GM10248 (cell line): ENCODE data around the gene EXPH5.

Source experiments
- CTCF ChIA-PET: fragments of 300-600 bp; sonication (Branson Sonifier 250); formaldehyde crosslinking; extraction: SDS; loops from one replicate; lab custom pipeline; 2021; ENCODE audit warnings: antibody characterized with exemption; lab: Yijun Ruan, JAX
- POLR2A ChIA-PET: fragments of 350-650 bp; sonication (Branson Sonifier 250); formaldehyde crosslinking; extraction: SDS; loops from one replicate; lab custom pipeline; 2020; ENCODE audit warnings: antibody characterized with exemption; lab: Yijun Ruan, JAX
- DNase-seq: peaks from one replicate; pipeline ENCODE4 v3.0.0; 2012; ENCODE audit errors: extremely low spot score
- CTCF ChIP-seq: IDR thresholded peaks from 2 replicates; pipeline ENCODE4 v1.5.1; 2012; ENCODE audit warnings: mild to moderate bottlenecking, low read depth; ENCODE audit errors: extremely low read depth, missing control alignments, control extremely low read depth

EXPH5 gene

DNA sequence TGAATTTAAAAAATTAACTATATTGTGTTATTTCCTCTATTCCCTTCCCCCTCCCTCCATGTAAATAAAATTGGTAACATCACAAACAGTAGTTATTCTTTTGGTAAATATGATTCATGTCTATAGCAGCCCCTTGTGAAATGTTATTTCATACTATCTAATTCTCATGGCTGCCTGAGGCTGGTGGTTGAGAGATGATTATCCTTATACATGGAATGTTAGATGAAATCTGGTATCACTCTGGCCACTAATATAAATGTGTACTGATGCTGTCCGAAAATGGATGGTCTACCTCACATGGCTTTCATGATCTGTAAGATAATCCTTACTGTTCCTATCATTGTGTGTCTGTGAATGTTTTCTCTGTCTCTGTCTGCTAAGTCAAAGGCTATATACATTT, 25.0 kb upstream of the EXPH5 start:
- ChIA-PET POLR2A (no interaction called here), CTCF (interaction anchor here (0.5 to 2.4 kb wide), 2 partner anchors 10 to 13 kb away, joined by 3 to 8 read pairs; no protein-coding TSS in a partner anchor)
- no peak for DNase-seq
- no peak for TF ChIP-seq CTCF

DNA sequence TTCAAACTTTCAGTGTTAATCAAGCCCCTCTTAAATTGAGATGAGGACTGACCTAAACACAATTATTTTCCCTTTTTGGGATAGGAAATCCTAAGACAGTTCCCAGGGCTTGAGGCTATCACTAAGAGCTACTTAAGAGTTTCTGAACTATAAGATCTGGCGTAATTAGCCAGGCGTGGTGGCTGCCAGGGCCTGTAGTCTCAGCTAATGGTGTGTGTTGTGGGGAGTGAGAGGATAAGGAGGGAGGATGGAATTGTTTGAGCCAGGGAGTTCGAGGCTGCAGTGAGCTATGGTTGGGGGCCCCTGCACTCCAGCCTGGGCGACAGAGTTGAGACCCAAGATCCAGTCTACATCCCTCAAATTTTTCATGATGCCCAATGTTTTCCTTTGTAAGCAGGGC, 23.5 kb upstream of the EXPH5 start:
- no peak for DNase-seq
- ChIA-PET CTCF (interaction anchor here (1.2 to 2.4 kb wide), 8 partner anchors 9 to 54 kb away, joined by 3 to 8 read pairs (median 4); partner anchors contain the start of gene EXPH5), POLR2A (no interaction called here)
- TF ChIP-seq CTCF = no peak

DNA sequence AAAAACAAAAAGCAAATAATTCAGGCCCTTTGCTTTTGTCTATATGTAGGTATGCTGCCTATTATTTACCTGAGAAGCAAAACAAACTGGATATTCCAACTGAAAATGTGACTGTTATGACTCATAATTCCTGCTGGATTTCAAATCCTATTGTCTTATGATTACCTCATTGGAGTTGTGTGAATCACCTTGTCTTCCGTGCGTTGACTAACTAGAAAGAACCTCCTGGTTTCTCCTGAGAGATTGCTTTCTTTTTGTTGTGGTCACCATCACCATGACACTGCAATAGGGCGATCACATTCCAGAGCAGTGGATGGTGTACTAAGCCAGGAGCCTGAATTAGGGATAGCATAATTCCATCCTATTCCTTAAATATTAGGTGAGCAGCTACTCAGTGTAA, 23.0 kb upstream of the EXPH5 start:
- CTCF ChIA-PET = interaction anchor here (1.1 to 2.4 kb wide), 9 partner anchors 8 to 53 kb away, joined by 3 to 8 read pairs (median 4); partner anchors contain the start of gene EXPH5
- POLR2A ChIA-PET = no interaction called here

GRCh38 chr11:108614086-108614485, 20.5 kb upstream of the EXPH5 start:
- DNase-seq = no peak
- no peak for TF ChIP-seq CTCF
- POLR2A ChIA-PET = no interaction called here
- CTCF ChIA-PET = interaction anchor here (1.2 to 2.0 kb wide), 2 partner anchors 8 to 17 kb away, joined by 4 to 9 read pairs; no protein-coding TSS in a partner anchor

More for the DNA sequence above, 23.0 kb upstream of the EXPH5 start:
- no peak for DNase-seq
- TF ChIP-seq CTCF = no peak

DNA sequence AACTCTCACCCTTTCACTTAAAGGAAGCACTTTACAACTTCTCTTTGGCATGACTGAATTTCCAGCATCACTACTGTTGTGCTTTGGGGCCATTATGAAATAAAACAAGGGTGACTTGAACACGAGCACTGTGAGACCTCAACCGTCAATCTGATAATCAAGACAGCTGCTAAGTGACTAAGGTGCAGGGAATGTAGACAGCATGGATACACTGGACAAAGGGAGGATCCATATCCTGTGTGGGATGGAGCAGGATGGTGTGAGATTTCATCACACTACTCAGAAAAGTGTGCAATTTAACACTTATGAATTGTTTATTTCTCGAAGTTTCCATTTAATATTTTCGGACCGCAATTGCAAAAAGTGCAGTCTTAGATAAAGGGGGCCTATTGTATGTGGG, 16.1 kb upstream of the EXPH5 start:
- no peak for TF ChIP-seq CTCF
- DNase-seq = no peak
- ChIA-PET CTCF (interaction anchor here (0.8 to 3.4 kb wide), 7 partner anchors 11 to 601 kb away, joined by 3 to 21 read pairs (median 3); partner anchors contain the start of gene CUL5), POLR2A (no interaction called here)

GRCh38 chr11:108608548-108608947, 15.0 kb upstream of the EXPH5 start:
- no peak for TF ChIP-seq CTCF
- CTCF ChIA-PET = interaction anchor here (0.7 to 1.6 kb wide), 4 partner anchors 9 to 20 kb away, joined by 3 to 8 read pairs (median 4); no protein-coding TSS in a partner anchor
- no peak for DNase-seq
- POLR2A ChIA-PET = no interaction called here
